ENCODE results near the gene ADORA2B.

DNA sequence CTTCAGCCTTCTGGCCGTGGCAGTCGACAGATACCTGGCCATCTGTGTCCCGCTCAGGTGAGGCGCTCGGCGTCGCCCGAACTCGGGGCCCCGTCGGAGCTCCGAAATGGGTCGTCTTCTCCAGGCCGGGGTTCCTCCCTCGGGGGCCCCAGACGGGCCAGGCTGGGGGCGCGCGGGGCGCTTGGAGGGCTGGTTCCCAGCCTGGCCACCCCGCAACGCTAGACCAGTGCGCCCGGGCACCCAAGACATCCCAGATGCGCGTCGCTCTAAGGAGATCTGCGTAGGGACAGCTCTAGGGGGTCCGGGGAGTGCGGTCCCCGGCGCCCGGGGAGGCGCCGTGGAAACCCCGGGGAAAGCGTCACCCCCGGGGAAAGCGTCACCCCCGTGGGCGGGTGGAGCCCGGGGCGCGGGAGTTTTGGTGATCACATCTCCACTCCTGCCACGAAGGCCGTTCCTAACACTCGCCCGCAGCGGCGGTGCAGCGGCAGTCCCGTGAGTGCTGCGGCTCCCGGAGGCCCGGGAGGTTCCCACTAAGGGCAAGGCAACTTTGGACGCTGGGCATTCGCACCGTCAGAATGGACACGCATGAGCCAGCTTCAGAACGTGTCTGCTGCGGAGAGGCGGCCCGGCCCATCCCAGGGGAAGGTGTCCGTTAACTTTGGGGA, 729 bp downstream of the ADORA2B start:
- TF ChIP-seq, protein P1, sequence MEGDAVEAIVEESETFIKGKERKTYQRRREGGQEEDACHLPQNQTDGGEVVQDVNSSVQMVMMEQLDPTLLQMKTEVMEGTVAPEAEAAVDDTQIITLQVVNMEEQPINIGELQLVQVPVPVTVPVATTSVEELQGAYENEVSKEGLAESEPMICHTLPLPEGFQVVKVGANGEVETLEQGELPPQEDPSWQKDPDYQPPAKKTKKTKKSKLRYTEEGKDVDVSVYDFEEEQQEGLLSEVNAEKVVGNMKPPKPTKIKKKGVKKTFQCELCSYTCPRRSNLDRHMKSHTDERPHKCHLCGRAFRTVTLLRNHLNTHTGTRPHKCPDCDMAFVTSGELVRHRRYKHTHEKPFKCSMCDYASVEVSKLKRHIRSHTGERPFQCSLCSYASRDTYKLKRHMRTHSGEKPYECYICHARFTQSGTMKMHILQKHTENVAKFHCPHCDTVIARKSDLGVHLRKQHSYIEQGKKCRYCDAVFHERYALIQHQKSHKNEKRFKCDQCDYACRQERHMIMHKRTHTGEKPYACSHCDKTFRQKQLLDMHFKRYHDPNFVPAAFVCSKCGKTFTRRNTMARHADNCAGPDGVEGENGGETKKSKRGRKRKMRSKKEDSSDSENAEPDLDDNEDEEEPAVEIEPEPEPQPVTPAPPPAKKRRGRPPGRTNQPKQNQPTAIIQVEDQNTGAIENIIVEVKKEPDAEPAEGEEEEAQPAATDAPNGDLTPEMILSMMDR (conservative IDR thresholded peaks at IDR 0.05; ENCODE audit: low read length), result no peak
- TF ChIP-seq EZH2phosphoT487 (IDR thresholded peaks at IDR 0.05; ENCODE audit: borderline replicate concordance, low read depth, low read length), result no peak
